Colonic mucosa (tissue), 4 donors: Measurements from ENCODE around the gene PGM2. TPM values are rescaled to one million over a fixed set of nuclear protein-coding genes. Genes with fewer than 3 reads are reported as not detected.

Experiments
- DNase-seq: peaks from one replicate; pipeline ENCODE4 v3.0.0-alpha.2; 2020
- H3K27ac ChIP-seq: fragments of 200-600 bp; one replicate; pipeline ENCODE4 v1.8.0; 2021
- H3K27me3 ChIP-seq: fragments of 200-600 bp; one replicate; pipeline ENCODE4 v1.8.0; 2021
- H3K36me3 ChIP-seq: fragments of 200-600 bp; one replicate; pipeline ENCODE4 v1.8.0; 2021
- H3K4me1 ChIP-seq: fragments of 200-600 bp; one replicate; pipeline ENCODE4 v1.8.0; 2021; ENCODE audit warnings: mild to moderate bottlenecking
- H3K4me3 ChIP-seq: fragments of 200-600 bp; one replicate; pipeline ENCODE4 v1.8.0; 2021
- H3K9ac ChIP-seq, 2 donors: one replicate each; pipeline ENCODE4 v1.7.0; 2013; ENCODE audit warnings: control low read depth in 2 of 2, low read depth in 2 of 2, low read length in 2 of 2
- H3K9me3 ChIP-seq: fragments of 200-600 bp; one replicate; pipeline ENCODE4 v1.8.0; 2021
- CTCF ChIP-seq: fragments of 200-600 bp; IDR thresholded peaks from one replicate; pipeline ENCODE4 v1.8.0; 2022; ENCODE audit warnings: antibody characterized with exemption, mild to moderate bottlenecking
- intact Hi-C: fragments of 100-400 bp; cut with DNase I; formaldehyde crosslinking; loops from one replicate; pipeline ENCODE4 v1.14.1; 2022
- total RNA-seq, 2 donors: library from RNA; stranded (reverse); fragmentation: NEBNext Ultra II Directional in 1 of 2; extraction: Animal tissue kit (Norgen Biotek cat#: 25700) in 1 of 2; gene quantifications; one replicate each; pipeline ENCODE4 v1.2.1, GENCODE V29; 2021
- donor health status: healthy.
- donor health status: DM: no; HTN: no; CAD: no.
- donor health status: DM: no; HTN: no; CAD: no.

The PGM2 gene
- total RNA-seq, 2 donors from 2014 or later: 32.6 to 37.2 TPM

- Histone ChIP-seq H3K9ac (no peak overlapping the region), H3K4me1 (no peaks in the 10 kb centered on the region), H3K27me3 (no peaks in the 10 kb centered on the region), H3K36me3 (no peaks in the 10 kb centered on the region), H3K27ac (no peak overlapping the region), H3K9me3 (no peaks in the 10 kb centered on the region), H3K4me3 (no peak overlapping the region)
- intact Hi-C loops: no loop called here
- TF ChIP-seq CTCF: no peak
- no peak for DNase-seq
Measured at GRCh38 chr4:37858872-37859271, 32.4 kb downstream of the PGM2 start.

GRCh38 chr4:37860266-37860665 is 33.8 kb downstream of the PGM2 start:
- no peaks in the 10 kb centered on the region for H3K9me3 ChIP-seq
- H3K4me3 ChIP-seq: no peak overlapping the region
- H3K4me1 ChIP-seq: no peaks in the 10 kb centered on the region
- intact Hi-C loops: no loop called here
- no peak for TF ChIP-seq CTCF
- H3K9ac ChIP-seq: no peak overlapping the region
- no peaks in the 10 kb centered on the region for H3K36me3 ChIP-seq
- DNase-seq: no peak
- H3K27ac ChIP-seq: no peak overlapping the region
- no peaks in the 10 kb centered on the region for H3K27me3 ChIP-seq

GRCh38 chr4:37862961-37863360 is 36.5 kb downstream of the PGM2 start:
- Histone ChIP-seq H3K27me3 (no peaks in the 10 kb centered on the region), H3K27ac (no peak overlapping the region), H3K9ac (no peak overlapping the region), H3K4me1 (no peaks in the 10 kb centered on the region), H3K4me3 (no peak overlapping the region), H3K9me3 (no peaks in the 10 kb centered on the region), H3K36me3 (no peaks in the 10 kb centered on the region)
- intact Hi-C loops: no loop called here
- no peak for DNase-seq
- no peak for TF ChIP-seq CTCF

- no peak for TF ChIP-seq CTCF
- DNase-seq: no peak
- H3K4me3 ChIP-seq: no peak overlapping the region
- H3K4me1 ChIP-seq: no peaks in the 10 kb centered on the region
- no peaks in the 10 kb centered on the region for H3K9me3 ChIP-seq
- H3K36me3 ChIP-seq: no peaks in the 10 kb centered on the region
- H3K27me3 ChIP-seq: no peaks in the 10 kb centered on the region
- no peak overlapping the region for H3K27ac ChIP-seq
- intact Hi-C loops: no loop called here
- H3K9ac ChIP-seq: no peak overlapping the region
Measured at GRCh38 chr4:37864786-37865185, 38.3 kb downstream of the PGM2 start.

GRCh38 chr4:37865450-37865849 is 39.0 kb downstream of the PGM2 start:
- H3K4me3 ChIP-seq: no peak overlapping the region
- H3K9ac ChIP-seq: no peak overlapping the region
- no peak for TF ChIP-seq CTCF
- H3K4me1 ChIP-seq: no peaks in the 10 kb centered on the region
- DNase-seq: no peak
- intact Hi-C loops: no loop called here
- no peak overlapping the region for H3K27ac ChIP-seq
- no peaks in the 10 kb centered on the region for H3K36me3 ChIP-seq
- H3K27me3 ChIP-seq: no peaks in the 10 kb centered on the region
- no peaks in the 10 kb centered on the region for H3K9me3 ChIP-seq

GRCh38 chr4:37867102-37867501 is 40.6 kb downstream of the PGM2 start:
- no peak for TF ChIP-seq CTCF
- Histone ChIP-seq H3K36me3 (no peaks in the 10 kb centered on the region), H3K27ac (no peak overlapping the region), H3K4me1 (no peaks in the 10 kb centered on the region), H3K9ac (no peak overlapping the region), H3K27me3 (no peaks in the 10 kb centered on the region), H3K4me3 (no peak overlapping the region), H3K9me3 (no peaks in the 10 kb centered on the region)
- intact Hi-C loops: no loop called here
- DNase-seq: no peak
